WTC11 (cell line): ENCODE results near the gene CSPG5. TPM values are rescaled to one million over a fixed set of nuclear protein-coding genes. Genes with fewer than 3 reads are reported as not detected.

ENCODE experiments used
- ATAC-seq: fragments of 200-7000 bp; cut with Tn5 transposase; 2 replicates; pipeline ENCODE4 v1.10.0; 2021; ENCODE audit warnings: mild to moderate bottlenecking, moderate library complexity
- CTCF ChIA-PET: fragments of 300-600 bp; sonication (Branson Sonifier 250); formaldehyde crosslinking; loops from one replicate; lab custom pipeline; 2021; ENCODE audit warnings: antibody characterized with exemption; lab: Charles Lee
- POLR2A ChIA-PET: fragments of 350-600 bp; sonication (Branson Sonifier 250); formaldehyde crosslinking; loops from one replicate; lab custom pipeline; 2021; ENCODE audit warnings: antibody characterized with exemption; lab: Charles Lee
- DNase-seq: peaks from one replicate; pipeline ENCODE4 v3.0.0; 2021; ENCODE audit warnings: low spot score
- H3K27ac Mint-ChIP-seq: 2 replicates; pipeline ENCODE4 v1.8.0; 2021; ENCODE audit warnings: mixed read lengths
- H3K27me3 Mint-ChIP-seq: 2 replicates; pipeline ENCODE4 v1.8.0; 2021; ENCODE audit warnings: low read depth, mild to moderate bottlenecking, moderate library complexity, mixed read lengths
- H3K36me3 Mint-ChIP-seq: 2 replicates; pipeline ENCODE4 v1.8.0; 2021; ENCODE audit warnings: mixed read lengths
- H3K4me1 Mint-ChIP-seq: 2 replicates; pipeline ENCODE4 v1.8.0; 2022; ENCODE audit warnings: mixed read lengths
- H3K4me3 Mint-ChIP-seq: 2 replicates; pipeline ENCODE4 v1.8.0; 2021; ENCODE audit warnings: mild to moderate bottlenecking, moderate library complexity, mixed read lengths
- H3K9me3 Mint-ChIP-seq: 2 replicates; pipeline ENCODE4 v1.8.0; 2021; ENCODE audit warnings: mixed read lengths
- ARID4B ChIP-seq: sonication (generic); formaldehyde crosslinking; IDR thresholded peaks from 2 replicates; pipeline ENCODE4 v1.8.0; 2023; ENCODE audit warnings: missing genetic modification reagents, mild to moderate bottlenecking, borderline replicate concordance
- ATF2 ChIP-seq: sonication (generic); formaldehyde crosslinking; IDR thresholded peaks from 2 replicates; pipeline ENCODE4 v1.8.1; 2022; ENCODE audit warnings: low read depth, missing genetic modification reagents, borderline replicate concordance
- CDX4 ChIP-seq: fragments of 250-450 bp; sonication (Bioruptor Pico); IDR thresholded peaks from 2 replicates; pipeline ENCODE4 v1.9.0; 2021; ENCODE audit warnings: moderate library complexity, mild to moderate bottlenecking, inconsistent platforms, borderline replicate concordance
- EMX1 ChIP-seq: fragments of 250-450 bp; sonication (Bioruptor Pico); IDR thresholded peaks from 2 replicates; pipeline ENCODE4 v1.8.0; 2021; ENCODE audit warnings: mild to moderate bottlenecking
- ERG ChIP-seq: fragments of 250-450 bp; sonication (Bioruptor Pico); IDR thresholded peaks from 2 replicates; pipeline ENCODE4 v1.8.0; 2021; ENCODE audit warnings: mild to moderate bottlenecking
- FOXK1 ChIP-seq: sonication (generic); formaldehyde crosslinking; IDR thresholded peaks from 2 replicates; pipeline ENCODE4 v1.8.0; 2022; ENCODE audit warnings: mild to moderate bottlenecking, moderate library complexity, missing genetic modification reagents
- FOXP1 ChIP-seq: sonication (generic); formaldehyde crosslinking; IDR thresholded peaks from 2 replicates; pipeline ENCODE4 v1.8.0; 2022; ENCODE audit warnings: missing genetic modification reagents, mild to moderate bottlenecking, moderate library complexity, borderline replicate concordance
- GTF2I ChIP-seq: fragments of 250-450 bp; sonication (Bioruptor Pico); conservative IDR thresholded peaks from 2 replicates; pipeline ENCODE4 v1.4.0; 2021; ENCODE audit warnings: mild to moderate bottlenecking
- NFYB ChIP-seq: sonication (generic); formaldehyde crosslinking; conservative IDR thresholded peaks from 2 replicates; pipeline ENCODE4 v1.8.0; 2022; ENCODE audit warnings: low read depth, missing genetic modification reagents
- NR1H2 ChIP-seq: sonication (generic); formaldehyde crosslinking; IDR thresholded peaks from 2 replicates; pipeline ENCODE4 v1.9.0; 2021; ENCODE audit warnings: mild to moderate bottlenecking, moderate library complexity, missing genetic modification reagents
- NR3C1 ChIP-seq: sonication (generic); formaldehyde crosslinking; conservative IDR thresholded peaks from 2 replicates; pipeline ENCODE4 v1.8.1; 2023; ENCODE audit warnings: low read depth, mild to moderate bottlenecking, missing genetic modification reagents
- SMAD4 ChIP-seq: sonication (generic); formaldehyde crosslinking; IDR thresholded peaks from 2 replicates; pipeline ENCODE4 v1.8.0; 2022; ENCODE audit warnings: mild to moderate bottlenecking, missing genetic modification reagents
- TP53 ChIP-seq: sonication (generic); formaldehyde crosslinking; IDR thresholded peaks from 2 replicates; pipeline ENCODE4 v1.8.1; 2023; ENCODE audit warnings: mild to moderate bottlenecking, missing genetic modification reagents
- ZNF121 ChIP-seq: sonication (generic); formaldehyde crosslinking; IDR thresholded peaks from 2 replicates; pipeline ENCODE4 v1.8.0; 2023; ENCODE audit warnings: missing genetic modification reagents
- ZNF263 ChIP-seq: sonication (generic); formaldehyde crosslinking; IDR thresholded peaks from 2 replicates; pipeline ENCODE4 v1.8.1; 2022; ENCODE audit warnings: low read depth, mild to moderate bottlenecking, moderate library complexity, missing genetic modification reagents
- ZNF512 ChIP-seq: sonication (generic); formaldehyde crosslinking; IDR thresholded peaks from 2 replicates; pipeline ENCODE4 v1.8.1; 2022; ENCODE audit warnings: missing genetic modification reagents, borderline replicate concordance
- total RNA-seq: library from RNA; stranded (reverse); gene quantifications from 3 replicates; pipeline ENCODE4 v1.2.3, GENCODE V29; 2021

CSPG5 gene
- total RNA-seq, 1 experiment from 2014 or later, result 3.3 TPM

- no peak overlapping the region for H3K4me3 Mint-ChIP-seq
- no peak overlapping the region for H3K27ac Mint-ChIP-seq
These were observed 1.8 kb upstream of the CSPG5 start for GRCh38 chr3:47580481-47580880.

More at GRCh38 chr3:47580481-47580880, 1.8 kb upstream of the CSPG5 start:
- Mint-ChIP-seq H3K4me1 (peaks cover 17% of the 10 kb centered on the region), H3K9me3 (no peaks in the 10 kb centered on the region), H3K27me3 (peaks cover 51% of the 10 kb centered on the region)
- no peak for ATAC-seq
- CTCF ChIA-PET, result interaction anchor here (1.0 kb wide), 1 partner anchor 58 kb away, joined by 3 read pairs; no protein-coding TSS in a partner anchor
- TF ChIP-seq NFYB (CRISPR knock-in tag), result no peak
- TF ChIP-seq ARID4B (CRISPR knock-in tag), result no peak
- no peak for TF ChIP-seq ATF2
- no peak for TF ChIP-seq GTF2I (CRISPR knock-in tag)
- TF ChIP-seq SMAD4, result no peak
- TF ChIP-seq NR3C1 (CRISPR knock-in tag), result no peak
- no peak for TF ChIP-seq ZNF263 (CRISPR knock-in tag)
- TF ChIP-seq ZNF121, result no peak
- TF ChIP-seq TP53 (CRISPR knock-in tag), result no peak
- TF ChIP-seq FOXK1 (CRISPR knock-in tag), result no peak
- no peak for TF ChIP-seq ERG (CRISPR knock-in tag)
- no peak for TF ChIP-seq CDX4 (CRISPR knock-in tag)
- TF ChIP-seq NR1H2 (CRISPR knock-in tag), result no peak
- TF ChIP-seq FOXP1, result no peak
- TF ChIP-seq EMX1 (CRISPR knock-in tag), result no peak
- TF ChIP-seq ZNF512, result no peak
- TF ChIP-seq, all 79 proteins: peak for 0
- no peak for DNase-seq
- POLR2A ChIA-PET, result no interaction called here
- H3K36me3 Mint-ChIP-seq, result peaks cover 4% of the 10 kb centered on the region
